ENCODE results near the gene PLCXD1. TPM values are rescaled to one million over a fixed set of nuclear protein-coding genes. Genes with fewer than 3 reads are reported as not detected.

The PLCXD1 gene
- total RNA-seq, 1 donor from 2014 or later = 5.1 TPM

Other genes with a start within 250 kb of the PLCXD1 start
- 50.8 TPM for gene GTPBP6, start 37.4 kb downstream of the PLCXD1 start, total RNA-seq
- 154 TPM for gene PPP2R3B, start 105.5 kb downstream of the PLCXD1 start, total RNA-seq

Data from Right ventricle myocardium superior (tissue), 1 donor.